NCI-H146 treated with DMSO at 0.1 percent for 48 hours (cell line): Measurements from ENCODE around the gene FER1L5.

Experiments
- DNase-seq: peaks from one replicate; lab custom pipeline; 2025; ENCODE audit not compliant: unreplicated experiment; lab: John Stamatoyannopoulos, UW

FER1L5 gene

DNA sequence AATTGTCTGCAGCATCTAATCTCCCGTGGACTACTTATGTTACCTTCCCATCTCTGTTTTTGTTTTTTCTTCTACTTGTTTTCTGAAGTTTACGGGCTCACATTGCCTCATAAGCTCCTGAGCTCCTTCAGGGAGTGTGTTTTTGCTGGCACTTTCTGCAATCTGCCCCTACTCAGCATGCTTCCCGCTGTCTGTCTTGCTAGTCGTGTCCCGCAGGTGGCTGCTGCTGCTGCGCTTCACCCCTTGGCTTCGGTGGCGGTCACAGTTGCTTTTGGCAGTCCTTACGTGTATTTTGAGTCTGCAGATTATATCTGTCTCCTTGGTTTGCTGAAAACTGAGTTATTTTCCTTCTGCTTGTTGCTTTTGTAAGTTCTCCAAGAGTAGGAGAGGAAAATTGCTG, 37.3 kb downstream of the FER1L5 start:
- DNase-seq = no peak

DNA sequence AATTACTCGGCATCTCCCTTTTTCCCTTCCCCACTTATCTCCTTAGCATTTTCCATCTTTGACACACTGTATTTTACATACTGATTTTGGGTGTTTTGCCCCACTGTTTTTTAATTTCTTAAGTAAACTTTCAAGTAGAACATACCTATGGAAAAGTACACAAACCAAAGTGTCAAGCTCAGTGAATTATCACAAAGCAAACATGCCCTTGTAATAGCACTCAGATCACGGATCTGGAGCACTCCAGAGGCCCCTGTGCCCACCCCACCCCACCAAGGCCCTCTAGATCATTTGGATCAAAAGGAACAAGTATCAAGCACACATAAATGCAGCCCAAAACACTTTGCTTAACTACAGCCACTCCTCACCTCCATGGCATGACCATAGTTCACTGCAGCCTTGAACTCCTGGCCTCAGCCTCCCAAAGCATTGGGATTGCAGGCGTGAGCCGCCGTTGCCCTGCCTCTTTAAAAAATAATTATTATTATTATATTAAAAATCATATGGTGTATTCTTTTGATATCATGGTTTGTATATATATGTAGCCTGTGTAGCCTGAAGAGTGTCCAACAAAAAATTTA, 38.1 kb downstream of the FER1L5 start:
- no peak for DNase-seq

GRCh38 chr2:96681540-96681939, 39.0 kb downstream of the FER1L5 start:
- DNase-seq = no peak

DNA sequence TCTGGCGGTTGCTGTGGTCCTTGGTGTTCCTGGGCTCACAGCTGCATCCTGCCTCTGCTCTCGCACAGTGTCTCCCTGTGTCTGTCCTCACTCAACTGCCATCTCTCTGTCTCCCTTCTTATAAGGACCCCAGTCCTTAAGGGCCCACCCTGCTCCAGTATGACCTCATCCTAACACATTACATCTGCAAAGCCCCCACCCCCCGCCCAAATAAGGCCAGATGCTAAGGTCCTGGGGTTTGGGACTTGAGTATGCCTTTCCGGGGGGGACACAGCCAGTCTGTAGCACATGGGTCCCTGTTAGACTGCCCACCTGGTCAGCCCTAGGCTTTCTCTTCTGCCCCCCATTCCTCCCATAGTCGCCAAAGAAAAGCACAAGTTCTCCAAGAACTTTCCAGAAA, 40.7 kb downstream of the FER1L5 start:
- no peak for DNase-seq

DNA sequence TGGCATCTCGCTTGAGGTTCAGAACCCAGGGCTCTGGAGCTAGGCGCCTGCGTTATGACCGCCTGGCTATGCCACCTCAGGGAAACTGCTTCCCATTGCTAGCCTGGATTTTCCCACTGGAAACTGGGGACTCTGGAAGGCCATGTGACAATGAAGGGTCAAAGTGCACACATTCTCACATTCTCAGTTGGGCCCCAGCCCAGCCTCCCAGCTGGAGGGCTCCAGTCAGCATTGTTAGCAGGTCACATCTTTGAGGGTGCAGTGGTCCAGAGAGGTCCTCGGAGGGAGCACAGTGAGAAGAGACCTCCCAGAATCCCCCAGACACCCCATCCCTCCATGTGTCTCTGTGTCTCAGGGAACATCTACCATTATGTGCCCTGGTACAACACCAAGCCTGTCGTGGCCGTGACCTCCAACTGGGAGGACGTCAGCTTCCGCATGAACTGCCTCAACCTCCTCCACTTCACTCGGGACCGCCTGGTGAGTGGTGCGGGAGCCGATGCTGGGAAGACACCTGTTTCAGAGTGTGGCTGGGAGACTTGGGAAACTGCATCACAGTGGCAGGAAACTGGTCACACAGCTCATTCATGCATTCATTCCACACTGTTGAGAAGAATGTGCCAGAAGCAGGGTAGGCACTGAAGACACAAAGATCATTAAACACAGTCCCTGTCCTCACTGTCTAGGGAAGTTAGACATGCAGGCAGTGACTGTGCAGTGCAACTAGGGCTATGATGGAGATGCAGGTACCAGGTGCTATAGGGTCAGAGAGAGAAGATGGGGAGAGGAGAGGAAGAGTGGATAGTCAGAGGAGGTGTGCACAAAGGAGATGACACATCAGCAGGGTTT, 41.6 kb downstream of the FER1L5 start:
- DNase-seq = no peak

DNA sequence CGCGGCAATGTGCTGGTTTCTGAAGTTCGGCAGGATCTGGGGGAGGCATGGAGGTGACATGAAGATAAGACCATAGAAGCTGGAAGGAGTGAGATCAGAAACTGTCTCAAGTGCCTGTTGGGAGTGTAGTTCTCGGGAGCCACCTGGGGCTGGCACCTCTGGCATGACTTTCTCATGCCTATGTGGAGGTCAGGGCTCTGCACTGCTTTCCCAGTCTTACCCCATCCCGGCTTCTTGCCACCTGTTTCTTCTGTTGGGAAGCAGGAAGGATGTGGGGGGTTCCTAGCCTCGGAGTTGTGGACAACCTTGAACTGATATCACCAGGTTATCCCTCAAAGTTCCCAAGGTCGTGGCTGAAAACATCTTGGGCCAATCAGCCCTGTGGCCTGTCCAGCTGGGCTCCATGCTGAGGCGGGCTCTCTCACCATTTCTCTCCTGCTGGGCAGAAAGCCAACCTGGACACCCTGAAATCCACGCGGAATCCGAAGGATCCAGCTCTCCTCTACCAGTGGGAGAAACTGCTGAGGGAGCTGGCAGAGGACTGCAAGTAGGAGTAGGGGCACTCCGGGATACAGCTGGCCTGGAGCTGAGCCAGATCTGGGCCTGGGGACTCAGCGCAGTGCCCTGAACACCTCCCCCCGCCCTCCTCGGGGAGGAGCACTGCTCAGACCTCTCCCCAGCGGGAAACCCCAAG, 42.5 kb downstream of the FER1L5 start:
- DNase-seq = no peak

DNA sequence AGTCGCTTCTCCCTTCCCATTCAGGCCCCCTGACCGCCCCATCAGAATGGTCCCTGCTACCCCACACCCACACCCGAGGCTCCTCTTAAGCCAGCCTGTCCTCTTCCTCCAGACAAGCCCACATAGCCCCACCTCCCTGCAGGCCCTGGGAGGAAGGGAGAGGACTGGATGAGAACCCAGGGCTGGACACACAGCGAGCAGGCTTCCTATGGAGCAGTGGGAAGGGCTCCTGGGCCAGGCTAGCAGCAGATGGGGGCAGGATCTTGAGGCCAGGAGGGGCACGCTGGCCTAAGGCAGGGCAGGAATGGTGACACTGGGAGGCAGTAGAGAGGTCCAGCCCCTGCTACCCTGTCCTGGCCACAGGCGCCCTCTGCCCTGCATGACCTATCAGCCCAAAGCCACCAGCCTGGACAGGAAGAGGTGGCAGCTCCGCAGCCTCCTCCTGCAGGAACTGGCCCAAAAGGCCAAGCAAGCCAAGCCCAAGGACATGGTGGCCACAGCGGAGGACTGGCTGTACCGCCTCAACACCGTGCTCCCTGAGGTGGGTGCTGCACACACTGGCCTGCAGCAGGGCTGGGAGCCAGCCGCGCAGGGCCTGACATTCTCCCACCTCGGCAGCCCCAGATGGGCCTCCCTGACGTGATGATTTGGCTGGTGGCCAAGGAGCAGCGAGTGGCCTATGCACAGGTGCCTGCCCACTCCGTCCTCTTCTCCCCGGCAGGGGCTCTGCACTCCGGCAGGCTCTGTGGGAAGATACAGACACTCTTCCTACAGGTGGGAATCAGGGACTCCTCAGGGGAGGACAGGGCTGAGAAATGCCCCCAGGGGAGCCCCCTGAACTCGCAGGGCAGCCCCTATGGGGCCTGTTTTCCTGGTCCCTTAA, 43.3 kb downstream of the FER1L5 start:
- peak; percentile 72 for DNase-seq

- no peak for DNase-seq
These were observed 44.7 kb downstream of the FER1L5 start for GRCh38 chr2:96687266-96687665.

DNA sequence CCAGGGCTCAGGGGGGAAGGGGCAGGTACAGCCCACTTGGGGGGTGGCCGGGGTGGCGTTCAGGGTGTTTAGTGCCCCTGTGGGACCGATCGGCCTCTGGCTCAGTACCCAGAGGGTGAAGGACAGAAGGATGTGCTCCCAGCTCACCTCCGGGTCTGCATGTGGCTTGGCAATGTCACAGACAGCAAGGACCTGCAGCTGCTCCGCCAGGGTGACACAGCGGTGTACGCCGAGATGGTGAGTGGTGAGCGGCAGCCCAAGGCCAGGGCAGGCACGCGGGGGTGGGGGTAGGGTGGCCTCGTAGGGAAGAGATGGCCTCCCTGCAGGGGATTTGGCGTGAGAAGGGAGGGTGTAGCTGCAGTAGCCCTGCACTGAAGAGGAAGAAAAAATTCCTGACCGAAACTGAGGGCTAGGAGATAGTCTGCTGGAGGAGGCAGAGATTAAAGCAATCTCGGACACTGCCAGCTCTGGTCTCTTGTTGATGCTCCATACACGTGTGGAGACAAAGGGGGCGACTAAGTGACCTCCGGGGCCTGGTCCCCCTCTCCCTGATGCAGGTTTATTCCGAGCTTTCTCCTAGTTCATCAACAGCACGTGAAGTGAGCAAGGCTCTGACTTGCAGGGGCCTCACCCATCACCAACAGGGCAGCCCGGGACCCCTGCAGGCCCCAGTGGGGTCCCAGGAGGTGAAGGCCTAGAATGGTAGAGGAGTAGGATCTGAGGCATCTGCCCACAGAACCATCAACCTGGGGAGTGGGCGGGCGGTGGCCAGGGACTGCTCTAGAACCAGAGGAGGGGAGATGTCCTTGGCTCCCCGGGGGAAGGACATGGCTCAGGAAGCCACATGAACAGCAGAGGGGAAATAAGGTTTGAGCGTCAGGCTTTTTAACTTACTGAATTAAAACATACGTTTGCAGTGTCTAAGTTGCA, 45.4 kb downstream of the FER1L5 start:
- no peak for DNase-seq

DNA sequence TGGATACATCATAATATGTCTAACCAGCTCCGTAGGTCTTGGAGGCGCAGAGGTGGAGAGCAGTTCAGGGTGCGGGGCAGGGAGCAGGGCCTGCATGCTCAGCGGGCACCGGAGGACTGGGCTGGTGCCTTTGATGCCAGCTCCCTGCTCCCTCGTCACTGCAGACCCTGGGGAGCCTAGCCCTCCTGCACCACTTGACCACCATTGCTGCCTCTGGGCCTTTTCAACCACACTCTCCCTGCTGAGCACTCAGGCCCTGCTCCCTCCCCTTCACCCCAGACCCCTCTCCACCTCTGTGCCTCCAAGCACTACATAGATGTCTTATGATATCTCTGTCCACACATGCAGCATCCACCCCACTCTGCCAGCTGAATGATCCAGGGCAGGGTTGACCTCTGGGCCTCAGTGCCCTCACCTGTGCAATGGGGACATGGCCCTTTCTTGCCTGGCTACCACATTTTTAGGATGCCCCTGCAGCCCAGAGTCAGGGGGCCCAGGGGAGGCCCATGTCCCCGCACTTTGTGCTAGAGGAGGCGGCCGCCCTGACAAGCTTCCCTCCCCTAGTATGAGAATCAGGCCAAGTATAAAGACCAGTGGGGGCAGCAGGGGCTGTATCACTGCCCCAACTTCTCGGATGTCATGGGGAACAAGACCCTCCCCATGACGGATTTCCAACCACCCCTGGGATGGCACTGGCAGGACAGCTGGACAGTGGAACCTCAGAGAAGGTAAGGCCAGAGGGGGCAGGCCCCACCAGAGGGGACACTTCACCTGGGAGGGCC, 46.3 kb downstream of the FER1L5 start:
- DNase-seq = no peak

DNA sequence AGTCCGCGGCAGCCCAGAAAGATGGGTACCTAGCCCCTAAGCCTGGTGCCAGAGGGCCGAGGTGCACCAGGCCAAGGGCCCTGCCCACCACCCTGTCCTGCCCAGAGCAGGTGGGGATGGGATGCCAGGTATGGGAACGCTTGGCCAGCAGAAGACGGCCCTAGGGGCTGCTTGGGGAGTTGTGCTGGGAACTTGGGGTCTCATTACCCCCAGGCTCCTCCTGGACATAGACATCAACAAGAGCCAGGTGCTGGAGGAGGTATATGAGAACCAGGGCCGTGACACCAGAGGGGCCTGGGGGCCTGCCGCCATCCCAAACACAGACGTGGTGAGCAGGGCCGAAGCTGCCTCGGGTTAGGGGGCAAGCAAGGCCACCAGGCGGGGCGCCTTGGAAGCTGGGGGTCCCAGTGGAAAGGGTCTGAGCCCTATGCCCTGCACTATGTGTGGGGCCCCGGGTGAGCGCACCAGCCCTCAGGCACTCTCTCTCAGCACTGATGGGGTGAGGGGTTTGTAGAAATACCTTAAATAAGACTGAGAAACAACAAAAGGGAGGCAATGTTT, 46.9 kb downstream of the FER1L5 start:
- DNase-seq = no peak

GRCh38 chr2:96690306-96691021, 47.9 kb downstream of the FER1L5 start:
- DNase-seq = no peak

DNA sequence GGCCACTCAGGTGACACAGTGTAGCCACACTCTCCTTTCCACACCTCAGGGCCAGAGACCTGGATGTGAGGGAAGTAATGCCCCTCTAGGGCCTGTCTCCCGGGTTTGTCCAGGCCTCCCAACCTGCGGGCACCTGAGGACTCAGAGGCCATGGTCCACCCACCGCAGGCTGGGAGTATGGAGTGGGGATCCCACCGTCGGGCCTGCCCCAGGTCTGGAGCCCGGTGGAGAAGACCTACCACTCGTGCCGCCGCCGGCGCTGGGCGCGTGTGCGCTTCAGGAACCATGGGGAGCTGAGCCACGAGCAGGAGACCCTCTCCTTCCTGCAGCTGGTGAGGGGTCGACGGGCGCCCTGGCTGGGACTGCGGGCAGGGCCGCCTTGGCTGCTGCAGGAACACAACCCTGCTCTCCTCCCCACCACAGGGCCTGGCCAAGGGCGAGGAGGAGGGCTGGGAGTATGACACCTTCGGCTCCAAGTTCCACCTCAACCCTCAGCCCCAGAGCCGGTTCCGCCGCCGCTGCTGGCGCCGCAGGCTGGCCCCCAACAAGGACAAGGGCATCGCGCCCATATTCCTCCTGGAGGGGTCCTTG, 48.6 kb downstream of the FER1L5 start:
- no peak for DNase-seq

GRCh38 chr2:96692094-96692971, 49.8 kb downstream of the FER1L5 start:
- DNase-seq = no peak

GRCh38 chr2:96693286-96694200, 51.0 kb downstream of the FER1L5 start:
- no peak for DNase-seq

GRCh38 chr2:96694279-96694678, 51.7 kb downstream of the FER1L5 start:
- no peak for DNase-seq
